H1 (cell line): ENCODE measurements around the gene HSPA12A.
A peak's percentile ranks its signal among the peaks of the same experiment; 100 is the strongest.

ENCODE experiments used
- CREB1 ChIP-seq: IDR thresholded peaks from 2 replicates; pipeline ENCODE4 v1.6.1; 2012; ENCODE audit warnings: inconsistent platforms
- EP300 ChIP-seq, 2 experiments: IDR thresholded peaks; 1 replicate in 1 of 2; 2 replicates in 1 of 2; pipeline ENCODE4 v1.6.1; 2011 to 2012; ENCODE audit warnings: low read depth in 2 of 2, low read length in 2 of 2, mild to moderate bottlenecking in 2 of 2, borderline replicate concordance in 1 of 2, inconsistent platforms in 1 of 2, moderate library complexity in 1 of 2
- EZH2 ChIP-seq: fragments of 200-600 bp; sonication (generic); IDR thresholded peaks from 2 replicates; pipeline ENCODE4 v1.7.1; 2012; ENCODE audit warnings: low read depth, mild to moderate bottlenecking, moderate library complexity, low read length, inconsistent platforms; ENCODE audit not compliant: severe bottlenecking
- HDAC2 ChIP-seq, 2 experiments: fragments of 300-600 bp in 1 of 2; sonication (generic) in 1 of 2; IDR thresholded peaks; 2 replicates each; pipeline ENCODE4 v1.6.1; 2011 to 2012; ENCODE audit warnings: low read depth in 2 of 2, low read length in 2 of 2, mild to moderate bottlenecking in 2 of 2, moderate library complexity in 2 of 2, borderline replicate concordance in 1 of 2, inconsistent platforms in 1 of 2
- PHF8 ChIP-seq: fragments of 200-600 bp; sonication (generic); conservative IDR thresholded peaks from 2 replicates; pipeline ENCODE4 v1.7.1; 2012; ENCODE audit warnings: low read depth, mild to moderate bottlenecking, inconsistent platforms, low read length, moderate library complexity
- POLR2A ChIP-seq, 2 experiments: IDR thresholded peaks; 1 replicate in 1 of 2; 2 replicates in 1 of 2; pipeline ENCODE4 v1.6.1; 2011; ENCODE audit warnings: low read depth in 2 of 2, low read length in 2 of 2, mild to moderate bottlenecking in 2 of 2; ENCODE audit errors: control extremely low read depth in 1 of 2
- RNF2 ChIP-seq: fragments of 200-900, 300-1000 bp; sonication (generic); IDR thresholded peaks from 2 replicates; pipeline ENCODE4 v1.7.1; 2016; ENCODE audit warnings: borderline replicate concordance, low read depth, mild to moderate bottlenecking, antibody characterized with exemption, low read length; ENCODE audit not compliant: poor library complexity, severe bottlenecking; ENCODE audit errors: missing control alignments
- SIN3A ChIP-seq, 2 experiments: IDR thresholded peaks in 1 of 2; conservative IDR thresholded peaks in 1 of 2; 2 replicates each; pipeline ENCODE4 v1.6.1; 2011 to 2012; ENCODE audit warnings: low read length in 2 of 2, improper control_type of control experiment in 1 of 2, low read depth in 1 of 2, mild to moderate bottlenecking in 1 of 2
- TBP ChIP-seq: IDR thresholded peaks from 2 replicates; pipeline ENCODE4 v1.6.1; 2011; ENCODE audit warnings: low read depth, low read length, improper control_type of control experiment
- ZNF274 ChIP-seq: IDR thresholded peaks from 2 replicates; pipeline ENCODE4 v1.7.0; 2012; ENCODE audit warnings: low read length, borderline replicate concordance; ENCODE audit errors: extremely low read depth
- TF ChIP-seq, protein P1 (sequence below), 3 experiments: IDR thresholded peaks; 1 replicate in 2 of 3; 2 replicates in 1 of 3; pipeline versions ENCODE4 v1.5.1 to v1.6.1; 2011; ENCODE audit warnings: low read length in 3 of 3, mild to moderate bottlenecking in 3 of 3, inconsistent platforms in 2 of 3, low read depth in 1 of 3, moderate library complexity in 1 of 3; ENCODE audit not compliant: insufficient read depth in 1 of 3; ENCODE audit errors: control extremely low read depth in 1 of 3
- TF ChIP-seq, protein P2 (sequence below): IDR thresholded peaks from 2 replicates; pipeline ENCODE4 v1.6.1; 2011; ENCODE audit warnings: low read depth, mild to moderate bottlenecking, low read length; ENCODE audit not compliant: insufficient read depth

DNA sequence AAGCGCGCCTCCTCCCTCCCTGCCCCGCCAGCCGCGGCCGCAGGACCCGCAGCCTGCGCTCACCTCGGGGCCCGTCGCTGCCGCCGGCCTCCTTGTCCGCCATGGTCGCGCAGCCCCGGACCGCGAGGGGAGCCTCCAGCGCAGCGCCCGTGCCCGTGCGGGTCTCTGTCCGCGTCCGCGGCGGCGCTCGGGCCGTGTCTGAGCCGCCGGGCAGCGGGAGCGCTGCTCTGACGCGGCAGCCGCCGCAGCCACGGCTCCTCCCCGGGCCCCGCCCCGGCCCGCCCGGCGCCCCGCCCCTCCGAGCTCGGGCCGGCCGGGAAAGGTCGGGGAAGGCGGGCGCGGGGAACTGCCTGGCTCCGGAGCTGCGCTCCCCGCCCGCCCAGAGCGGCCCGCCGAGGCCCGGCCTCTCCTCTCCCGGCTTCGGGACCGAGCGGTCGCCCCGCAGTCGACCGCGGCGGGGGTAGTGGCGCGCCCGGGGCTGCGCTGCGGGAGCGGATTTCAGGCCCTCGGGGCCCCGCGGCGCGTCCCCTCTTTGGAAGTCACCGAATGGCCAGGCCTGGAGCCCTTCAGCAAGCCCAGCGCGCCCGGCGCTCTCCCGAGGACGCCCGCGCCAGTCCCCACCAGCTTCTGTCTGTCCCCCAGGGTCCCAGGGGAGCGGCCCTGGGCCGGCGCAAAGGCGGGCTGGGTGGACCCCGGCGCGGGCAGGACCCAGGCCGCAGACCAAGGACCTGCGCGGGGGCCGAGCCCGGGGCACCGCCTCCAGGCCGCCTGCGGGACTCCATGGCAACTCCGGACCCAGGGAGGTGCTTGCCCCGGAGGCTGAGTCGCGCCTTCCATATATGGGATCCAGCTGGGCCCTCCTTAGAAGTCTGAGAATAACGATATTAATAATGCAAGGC is at the start of gene HSPA12A:
- TF ChIP-seq, protein P1, sequence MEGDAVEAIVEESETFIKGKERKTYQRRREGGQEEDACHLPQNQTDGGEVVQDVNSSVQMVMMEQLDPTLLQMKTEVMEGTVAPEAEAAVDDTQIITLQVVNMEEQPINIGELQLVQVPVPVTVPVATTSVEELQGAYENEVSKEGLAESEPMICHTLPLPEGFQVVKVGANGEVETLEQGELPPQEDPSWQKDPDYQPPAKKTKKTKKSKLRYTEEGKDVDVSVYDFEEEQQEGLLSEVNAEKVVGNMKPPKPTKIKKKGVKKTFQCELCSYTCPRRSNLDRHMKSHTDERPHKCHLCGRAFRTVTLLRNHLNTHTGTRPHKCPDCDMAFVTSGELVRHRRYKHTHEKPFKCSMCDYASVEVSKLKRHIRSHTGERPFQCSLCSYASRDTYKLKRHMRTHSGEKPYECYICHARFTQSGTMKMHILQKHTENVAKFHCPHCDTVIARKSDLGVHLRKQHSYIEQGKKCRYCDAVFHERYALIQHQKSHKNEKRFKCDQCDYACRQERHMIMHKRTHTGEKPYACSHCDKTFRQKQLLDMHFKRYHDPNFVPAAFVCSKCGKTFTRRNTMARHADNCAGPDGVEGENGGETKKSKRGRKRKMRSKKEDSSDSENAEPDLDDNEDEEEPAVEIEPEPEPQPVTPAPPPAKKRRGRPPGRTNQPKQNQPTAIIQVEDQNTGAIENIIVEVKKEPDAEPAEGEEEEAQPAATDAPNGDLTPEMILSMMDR (IDR thresholded peaks at IDR 0.05; ENCODE audit: control extremely low read depth in 1 of 3, insufficient read depth in 1 of 3, low read depth in 1 of 3, low read length in 3 of 3) = no peak
- TF ChIP-seq EZH2 = no peak
- TF ChIP-seq CREB1 = no peak
- no peak for TF ChIP-seq EP300 (IDR thresholded peaks at IDR 0.05; ENCODE audit: borderline replicate concordance in 1 of 2, low read depth in 2 of 2, low read length in 2 of 2)
- TF ChIP-seq TBP = no peak
- peak in 1 of 2 experiments; percentile 29; a peak in 1 of 3 replicates for TF ChIP-seq POLR2A (IDR thresholded peaks at IDR 0.05; ENCODE audit: control extremely low read depth in 1 of 2, low read depth in 2 of 2, low read length in 2 of 2)
- TF ChIP-seq, protein P2, sequence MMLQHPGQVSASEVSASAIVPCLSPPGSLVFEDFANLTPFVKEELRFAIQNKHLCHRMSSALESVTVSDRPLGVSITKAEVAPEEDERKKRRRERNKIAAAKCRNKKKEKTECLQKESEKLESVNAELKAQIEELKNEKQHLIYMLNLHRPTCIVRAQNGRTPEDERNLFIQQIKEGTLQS = no peak
- no peak for TF ChIP-seq HDAC2 (IDR thresholded peaks at IDR 0.05; ENCODE audit: borderline replicate concordance in 1 of 2, low read depth in 2 of 2, low read length in 2 of 2)
- peak; percentile 38 for TF ChIP-seq PHF8
- TF ChIP-seq ZNF274 = no peak
- TF ChIP-seq SIN3A (conservative IDR thresholded peaks at IDR 0.05 in 1 of 2, IDR thresholded peaks at IDR 0.05 in 1 of 2; ENCODE audit: low read depth in 1 of 2, low read length in 2 of 2) = 0 out of 4 replicates have a peak, but pooled peaks of 1 of the 2 experiments have one; percentile 44
- TF ChIP-seq RNF2 = no peak
